Measurements from ENCODE around the gene S1PR4.
A peak's percentile ranks its signal among the peaks of the same experiment; 100 is the strongest.

The S1PR4 gene, protein sequence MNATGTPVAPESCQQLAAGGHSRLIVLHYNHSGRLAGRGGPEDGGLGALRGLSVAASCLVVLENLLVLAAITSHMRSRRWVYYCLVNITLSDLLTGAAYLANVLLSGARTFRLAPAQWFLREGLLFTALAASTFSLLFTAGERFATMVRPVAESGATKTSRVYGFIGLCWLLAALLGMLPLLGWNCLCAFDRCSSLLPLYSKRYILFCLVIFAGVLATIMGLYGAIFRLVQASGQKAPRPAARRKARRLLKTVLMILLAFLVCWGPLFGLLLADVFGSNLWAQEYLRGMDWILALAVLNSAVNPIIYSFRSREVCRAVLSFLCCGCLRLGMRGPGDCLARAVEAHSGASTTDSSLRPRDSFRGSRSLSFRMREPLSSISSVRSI

DNA sequence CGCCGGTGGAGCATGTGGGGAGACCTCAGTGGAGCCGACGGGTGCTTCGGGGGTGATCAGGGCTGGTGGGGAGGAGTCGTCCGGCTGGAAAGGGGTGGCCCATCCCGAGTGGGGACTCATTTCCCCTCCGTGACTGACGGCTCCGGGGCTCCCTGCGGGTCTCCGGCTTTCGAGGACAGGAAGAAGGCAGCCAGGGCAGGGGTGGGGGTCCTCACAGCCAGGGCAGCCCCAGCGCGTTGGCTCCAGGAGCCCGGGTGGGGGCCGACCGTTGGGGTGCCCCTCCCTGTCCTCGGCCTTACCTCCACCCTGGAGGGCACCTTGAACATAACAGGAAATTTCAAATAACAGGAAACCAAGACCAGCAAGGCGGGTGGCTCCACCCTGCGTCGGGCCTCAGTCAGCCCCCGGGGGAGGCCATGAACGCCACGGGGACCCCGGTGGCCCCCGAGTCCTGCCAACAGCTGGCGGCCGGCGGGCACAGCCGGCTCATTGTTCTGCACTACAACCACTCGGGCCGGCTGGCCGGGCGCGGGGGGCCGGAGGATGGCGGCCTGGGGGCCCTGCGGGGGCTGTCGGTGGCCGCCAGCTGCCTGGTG lies at the start of gene S1PR4:
S1PR4 (plus strand) TSS at position 393 of the 596 bp plus-strand sequence; CDS start at position 417, 24 bp downstream.
- peak; percentile 73 for DNase-seq

DNA sequence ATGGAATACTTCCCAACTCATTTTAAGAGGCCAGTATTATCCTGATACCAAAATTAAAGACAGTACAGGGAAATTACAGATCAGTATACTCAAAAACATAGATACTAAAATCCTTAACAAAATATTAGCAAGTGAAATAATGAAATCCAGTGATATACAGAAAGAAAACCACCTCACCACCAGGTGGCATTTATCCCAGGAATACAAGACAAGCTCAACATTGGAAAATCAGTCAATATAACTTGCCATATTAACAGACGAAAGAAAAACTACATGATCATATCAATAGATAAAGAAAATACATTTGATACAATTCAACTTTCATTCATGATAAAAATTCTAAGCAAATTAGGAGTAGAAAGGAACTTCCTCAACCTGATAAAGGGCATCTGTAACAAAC lies 49.5 kb upstream of the S1PR4 start:
- DNase-seq, result no peak

DNA sequence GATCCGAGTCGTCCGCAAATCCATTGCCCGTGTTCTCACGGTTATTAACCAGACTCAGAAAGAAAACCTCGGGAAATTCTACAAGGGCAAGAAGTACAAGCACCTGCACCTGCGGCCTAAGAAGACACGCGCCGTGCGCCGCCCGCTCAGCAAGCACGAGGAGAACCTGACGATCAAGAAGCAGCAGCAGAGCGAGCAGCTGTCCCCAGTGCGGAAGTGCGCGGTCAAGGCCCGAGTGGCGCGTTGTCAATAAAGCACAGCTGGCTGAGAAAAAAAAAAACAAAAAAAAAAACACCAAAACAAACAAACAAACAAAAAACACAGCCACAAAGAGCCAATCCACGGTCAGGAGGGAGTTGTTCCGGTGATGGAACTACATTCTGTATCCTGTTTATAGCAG lies 47.4 kb upstream of the S1PR4 start:
- DNase-seq, result no peak

DNA sequence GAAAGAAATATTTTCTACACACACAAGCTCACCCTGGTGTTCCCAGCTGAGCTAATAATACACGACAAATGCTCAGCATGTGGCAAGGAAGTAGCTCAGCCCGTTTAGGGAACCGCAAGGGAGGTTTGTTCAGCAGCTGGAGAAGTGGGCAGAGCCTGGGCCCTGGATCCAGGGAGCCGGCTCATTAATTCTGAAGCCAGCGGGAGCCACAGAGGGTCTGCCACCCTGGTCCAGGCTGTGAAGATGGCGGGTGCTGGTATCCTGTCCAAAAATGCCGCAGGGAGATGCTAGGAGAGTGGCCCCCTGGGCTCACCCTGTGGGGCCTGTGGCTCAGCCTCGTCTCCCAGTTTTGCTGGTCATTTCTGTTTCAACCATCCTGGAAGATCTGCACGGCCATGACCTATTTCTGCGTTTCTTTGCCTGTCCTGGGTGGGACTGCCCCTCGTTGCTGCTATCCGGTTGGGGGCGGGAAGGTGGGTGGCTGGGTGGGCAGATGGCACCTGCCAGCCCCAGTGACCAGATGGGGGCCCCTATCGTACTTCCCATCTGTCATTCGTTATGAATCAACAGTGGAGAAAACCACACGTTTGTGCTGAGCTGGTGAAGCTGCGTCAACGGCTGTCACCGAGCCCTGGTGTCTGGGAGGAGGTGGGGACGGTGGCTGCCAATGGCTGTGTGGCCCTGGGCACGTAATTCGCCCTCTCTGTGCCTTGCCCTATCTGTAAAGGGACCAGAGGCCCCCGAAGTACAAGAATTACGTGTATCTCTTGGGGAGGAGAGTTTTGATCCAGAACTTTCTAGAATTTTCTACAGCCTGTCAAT lies 45.4 kb upstream of the S1PR4 start:
- DNase-seq, result peak; percentile 90

DNA sequence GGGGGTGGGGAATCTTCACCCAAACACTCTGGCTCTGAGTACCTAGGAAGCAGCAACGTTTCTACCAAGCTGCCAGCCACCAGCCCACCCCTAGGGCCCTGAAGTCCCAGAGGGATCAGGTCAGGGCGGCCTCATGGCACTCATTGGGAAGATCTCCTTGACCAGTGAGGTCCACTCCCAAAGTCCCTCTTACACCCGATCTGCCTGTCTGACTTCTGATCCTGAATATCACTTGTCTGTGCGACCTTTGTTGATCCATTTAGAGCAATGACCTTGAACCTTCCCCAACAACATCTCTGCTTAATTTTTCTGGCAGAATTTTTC lies 44.8 kb upstream of the S1PR4 start:
- DNase-seq, result no peak

DNA sequence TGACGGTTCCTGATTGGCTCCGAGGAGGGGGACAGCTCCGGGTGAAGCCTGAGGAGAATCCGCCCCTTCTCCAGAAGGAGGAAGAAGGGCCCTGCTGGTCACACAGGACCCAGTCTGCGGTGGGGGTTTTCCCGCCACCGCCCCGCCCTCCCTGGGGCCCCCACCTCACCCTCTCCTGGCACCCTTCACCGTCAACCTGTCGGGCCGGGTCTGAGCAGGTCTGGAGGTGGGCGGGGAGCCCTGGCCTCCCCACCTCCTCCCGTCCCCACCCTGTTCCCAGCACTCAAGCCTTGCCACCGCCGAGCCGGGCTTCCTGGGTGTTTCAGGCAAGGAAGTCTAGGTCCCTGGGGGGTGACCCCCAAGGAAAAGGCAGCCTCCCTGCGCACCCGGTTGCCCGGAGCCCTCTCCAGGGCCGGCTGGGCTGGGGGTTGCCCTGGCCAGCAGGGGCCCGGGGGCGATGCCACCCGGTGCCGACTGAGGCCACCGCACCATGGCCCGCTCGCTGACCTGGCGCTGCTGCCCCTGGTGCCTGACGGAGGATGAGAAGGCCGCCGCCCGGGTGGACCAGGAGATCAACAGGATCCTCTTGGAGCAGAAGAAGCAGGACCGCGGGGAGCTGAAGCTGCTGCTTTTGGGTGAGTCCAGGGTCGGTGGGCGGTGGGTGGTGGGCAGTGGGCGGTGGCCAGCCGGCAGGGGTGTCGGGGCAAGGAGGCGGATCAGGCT lies 42.4 kb upstream of the S1PR4 start, which contains the start of gene GNA15:
GNA15 (plus strand) TSS at position 73 of the 723 bp plus-strand sequence; CDS start at position 491, 418 bp downstream.
- DNase-seq, result peak; percentile 51

DNA sequence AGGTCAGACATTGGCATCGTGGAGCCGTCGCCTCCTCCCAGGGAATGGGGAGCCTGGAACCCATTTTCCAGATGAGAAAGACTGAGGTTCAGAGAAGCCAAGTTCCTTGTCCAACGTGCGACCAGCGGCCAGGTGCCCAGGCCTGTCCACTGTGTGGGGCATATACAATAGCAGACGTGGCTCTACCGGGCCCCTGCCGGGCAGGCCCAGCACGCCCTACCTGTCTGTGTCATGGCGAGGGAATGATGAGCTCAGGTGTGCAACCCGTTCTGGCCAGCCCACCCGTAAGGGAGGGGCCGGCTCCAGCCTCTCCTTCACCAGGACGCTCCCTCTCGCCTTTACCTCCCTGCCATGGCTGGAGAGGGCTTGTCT lies 41.9 kb upstream of the S1PR4 start:
- DNase-seq, result no peak

DNA sequence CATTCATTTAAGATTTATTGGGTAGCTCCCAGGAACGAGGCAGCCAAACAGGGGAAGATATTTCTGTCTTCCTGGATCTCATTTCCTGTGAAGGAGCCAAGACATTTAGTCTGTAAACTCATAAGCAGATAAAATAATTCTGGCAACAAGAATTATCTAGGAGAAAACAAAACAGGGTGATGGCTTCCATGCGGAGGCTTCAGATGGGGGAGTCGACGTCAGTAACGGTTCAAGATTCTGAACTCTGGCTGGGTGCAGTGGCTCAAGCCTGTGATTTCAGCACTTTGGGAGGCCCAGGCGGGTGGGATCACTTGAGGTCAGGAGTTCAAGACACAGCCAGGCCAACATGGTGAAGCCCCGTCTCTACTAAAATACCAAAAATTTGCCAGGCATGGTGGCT lies 41.5 kb upstream of the S1PR4 start:
- no peak for DNase-seq

DNA sequence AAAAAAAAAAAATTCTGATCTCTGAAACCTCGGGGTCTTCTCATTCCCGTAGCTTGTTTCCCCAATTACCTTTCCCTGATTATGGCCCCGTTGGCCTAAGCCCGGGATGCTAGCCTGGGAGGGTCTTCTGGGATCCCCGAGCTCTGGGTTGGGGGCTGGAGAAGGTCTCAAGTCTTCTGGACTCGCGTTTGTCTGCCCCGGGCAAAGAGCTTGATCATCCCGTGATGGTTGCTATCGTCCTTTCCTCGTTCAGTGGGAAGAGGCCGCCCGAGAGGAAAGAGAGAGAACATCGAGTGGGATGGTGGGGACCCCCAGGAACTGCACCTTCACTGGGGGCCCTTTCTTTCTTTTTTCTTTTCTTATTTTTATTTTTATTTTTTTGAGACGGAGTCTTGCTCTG lies 40.3 kb upstream of the S1PR4 start:
- no peak for DNase-seq

DNA sequence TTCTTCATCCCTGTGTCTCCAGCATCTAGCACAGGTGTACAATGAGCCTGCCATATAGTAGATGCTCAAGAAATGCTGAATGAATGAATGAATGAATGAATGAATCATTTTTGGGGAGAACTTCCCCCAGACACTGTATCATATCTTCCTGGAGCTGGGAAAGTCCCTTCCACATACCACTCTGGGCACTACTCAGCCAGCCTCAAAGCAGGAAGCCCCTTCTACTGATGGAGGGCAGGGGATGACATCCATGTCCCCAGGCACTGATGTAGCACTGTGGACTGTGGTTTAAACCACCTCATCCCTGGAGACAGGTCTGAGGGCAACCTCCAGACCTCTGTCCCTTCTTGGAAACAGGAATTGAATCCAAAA lies 37.9 kb upstream of the S1PR4 start:
- no peak for DNase-seq

DNA sequence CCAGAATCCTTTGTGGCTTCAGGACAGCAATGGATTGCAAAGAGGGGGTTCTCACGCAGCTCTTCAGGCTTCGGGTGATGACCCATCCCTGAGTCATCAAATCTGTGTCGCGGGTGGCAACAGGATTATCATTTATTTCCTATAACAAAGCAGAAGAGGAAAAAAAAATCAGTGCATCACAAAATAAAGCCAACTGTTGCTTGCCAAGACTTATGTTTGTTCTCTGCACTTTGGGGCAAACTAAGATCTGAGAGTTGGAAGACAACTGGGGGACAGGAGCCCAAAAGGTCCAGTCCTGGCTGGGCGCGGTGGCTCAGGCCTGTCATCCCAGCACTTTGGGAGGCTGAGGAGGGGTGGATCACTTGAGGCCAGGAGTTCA lies 36.3 kb upstream of the S1PR4 start:
- DNase-seq, result peak; percentile 76

DNA sequence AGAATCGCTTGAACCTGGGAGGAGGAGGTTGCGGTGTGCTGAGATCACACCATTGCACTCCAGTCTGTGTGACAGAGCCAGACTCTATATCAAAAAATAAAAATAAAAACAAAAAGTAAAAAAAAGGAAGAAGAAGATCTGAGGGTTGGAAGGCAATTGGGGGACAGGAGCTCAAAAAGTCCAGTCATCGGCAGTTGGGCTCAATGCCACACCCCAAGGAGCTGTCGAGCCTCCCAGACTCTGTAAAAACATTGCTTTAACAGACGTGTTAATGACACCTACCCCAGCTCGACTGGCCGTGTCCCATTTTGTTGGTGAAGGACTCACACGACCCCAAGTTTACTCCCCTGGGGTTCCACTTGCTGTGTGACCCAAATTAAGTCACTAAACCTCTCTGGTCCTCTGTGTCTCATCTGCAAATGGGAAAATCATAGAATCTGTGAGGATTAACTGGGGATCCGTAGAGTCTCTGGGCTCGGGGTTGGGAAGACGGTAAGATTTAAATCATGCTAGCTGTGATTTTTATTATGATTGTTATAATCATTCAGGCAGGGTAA lies 35.7 kb upstream of the S1PR4 start:
- DNase-seq, result no peak

DNA sequence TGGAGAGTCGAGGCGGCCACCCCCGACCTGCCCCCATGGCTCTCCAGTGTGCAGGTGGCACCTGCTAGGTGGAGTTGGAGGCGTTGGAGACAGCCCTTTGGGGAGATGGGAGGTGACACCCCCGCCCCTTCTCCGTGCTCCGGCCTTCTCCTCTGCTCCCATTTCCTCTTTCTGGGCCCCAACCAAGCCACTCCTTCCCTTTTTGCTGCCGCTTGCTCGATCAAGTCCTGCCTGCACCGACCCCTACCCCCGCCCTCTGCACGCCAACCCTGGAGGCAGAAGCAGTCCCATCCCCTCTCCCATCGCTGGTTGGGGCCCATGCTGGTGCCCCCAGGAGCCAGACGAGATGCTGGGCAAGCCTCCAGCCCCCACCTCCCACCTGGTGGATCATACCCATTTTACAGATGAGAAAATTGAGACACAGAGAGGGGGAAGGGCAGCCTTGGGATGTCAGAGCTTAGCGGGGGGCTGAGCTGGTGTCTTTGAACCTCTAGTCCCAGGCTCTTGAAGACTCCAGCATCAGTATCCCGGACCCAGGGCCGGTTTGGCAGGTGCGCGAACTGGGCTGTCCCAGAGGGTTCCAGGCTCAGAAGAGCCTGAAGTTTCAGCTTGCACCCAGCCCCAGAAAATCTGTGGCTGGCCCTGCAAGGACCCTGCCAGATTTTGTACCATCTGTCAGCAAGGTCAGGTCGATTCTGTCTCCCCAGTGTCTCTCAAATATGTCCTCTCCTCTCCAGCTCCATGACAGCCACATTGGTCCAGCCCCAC lies 32.5 kb upstream of the S1PR4 start:
- DNase-seq, result no peak

DNA sequence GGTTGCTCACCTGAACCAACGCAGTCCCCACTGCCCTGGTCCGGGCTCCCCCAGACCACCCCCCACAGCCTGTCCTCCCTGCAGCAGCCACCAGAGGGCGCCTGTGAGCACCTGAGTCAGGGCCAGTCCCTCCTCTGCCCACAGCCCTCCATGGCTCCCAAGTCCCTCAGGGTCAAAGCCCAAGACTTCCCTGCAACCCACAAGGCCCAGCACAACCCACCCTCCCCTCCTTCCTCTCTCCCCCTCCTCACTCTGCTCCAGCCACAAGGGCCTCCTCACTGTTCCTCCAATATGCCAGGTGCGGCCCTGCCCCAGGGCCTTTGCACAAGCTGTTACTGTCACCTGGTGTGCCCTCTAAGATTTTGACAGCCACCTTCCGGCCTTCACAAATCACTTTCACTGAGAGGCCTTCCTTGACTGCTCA lies 31.9 kb upstream of the S1PR4 start:
- DNase-seq, result peak; percentile 82

DNA sequence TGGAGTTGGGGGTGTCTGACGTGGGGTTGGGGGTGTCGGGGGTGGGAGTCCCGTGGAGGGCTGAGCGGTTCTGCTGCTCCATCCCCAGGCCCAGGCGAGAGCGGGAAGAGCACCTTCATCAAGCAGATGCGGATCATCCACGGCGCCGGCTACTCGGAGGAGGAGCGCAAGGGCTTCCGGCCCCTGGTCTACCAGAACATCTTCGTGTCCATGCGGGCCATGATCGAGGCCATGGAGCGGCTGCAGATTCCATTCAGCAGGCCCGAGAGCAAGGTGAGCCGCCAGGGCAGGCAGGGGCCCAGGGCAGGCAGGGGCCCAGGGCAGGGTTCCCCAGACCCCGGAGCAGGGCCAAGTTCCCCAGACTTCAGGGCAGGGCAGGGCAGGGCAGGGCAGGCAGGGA lies 30.1 kb upstream of the S1PR4 start:
- DNase-seq, result no peak

DNA sequence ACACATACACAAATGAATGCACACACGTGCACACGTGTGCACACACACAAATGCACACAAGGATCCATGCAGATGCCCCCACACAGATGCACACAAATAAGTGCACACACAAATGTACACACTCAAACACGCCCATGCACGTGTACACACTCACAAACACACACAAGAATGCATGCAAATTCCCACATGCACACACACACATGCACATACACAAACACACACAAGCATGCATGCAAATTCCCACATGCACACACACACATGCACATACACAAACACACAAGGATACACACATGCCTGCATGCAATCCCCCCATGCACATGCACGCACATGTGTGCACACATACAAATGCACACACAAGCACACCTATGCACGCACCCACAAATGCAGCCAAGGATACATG lies 29.5 kb upstream of the S1PR4 start:
- DNase-seq, result no peak

DNA sequence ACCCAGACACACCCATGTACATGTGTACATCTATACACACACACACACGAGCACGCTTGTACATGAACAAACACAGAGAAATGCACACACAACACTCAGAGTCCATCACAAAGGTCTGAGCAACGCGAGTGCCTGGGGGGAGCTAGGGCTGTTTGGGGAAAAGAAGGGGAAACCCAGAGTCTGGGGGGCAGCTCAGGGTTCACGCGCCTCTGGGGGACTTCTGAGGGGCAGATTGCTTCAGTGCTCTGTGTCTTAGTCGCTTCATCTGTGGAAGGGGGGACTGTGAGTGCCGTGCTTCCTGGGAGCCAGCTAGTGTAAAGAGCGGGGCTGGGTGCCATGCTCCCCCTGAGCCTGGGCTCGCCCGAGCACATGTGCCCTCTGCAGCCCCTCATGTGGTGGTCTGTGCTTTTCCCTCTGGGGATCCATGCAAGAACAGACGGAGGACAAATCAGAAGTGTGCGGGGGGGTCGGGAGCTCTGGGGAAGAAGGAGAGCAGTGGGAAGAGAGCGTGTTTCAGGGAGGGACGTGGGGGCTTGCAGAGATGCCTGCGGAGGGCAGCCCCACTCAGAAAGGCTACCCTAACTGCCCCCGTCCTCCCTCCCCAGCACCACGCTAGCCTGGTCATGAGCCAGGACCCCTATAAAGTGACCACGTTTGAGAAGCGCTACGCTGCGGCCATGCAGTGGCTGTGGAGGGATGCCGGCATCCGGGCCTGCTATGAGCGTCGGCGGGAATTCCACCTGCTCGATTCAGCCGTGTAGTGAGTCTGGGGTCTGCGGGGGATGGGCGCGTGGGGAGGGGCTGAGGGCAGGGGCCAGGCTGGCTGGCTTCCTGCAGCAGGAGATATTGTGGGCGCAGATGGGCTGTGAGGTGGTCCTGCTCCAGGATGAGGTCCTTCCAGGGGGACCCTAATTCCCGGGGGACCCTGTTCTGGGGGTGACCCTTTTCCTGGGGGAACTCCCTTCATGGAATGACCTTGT lies 28.8 kb upstream of the S1PR4 start:
- no peak for DNase-seq

DNA sequence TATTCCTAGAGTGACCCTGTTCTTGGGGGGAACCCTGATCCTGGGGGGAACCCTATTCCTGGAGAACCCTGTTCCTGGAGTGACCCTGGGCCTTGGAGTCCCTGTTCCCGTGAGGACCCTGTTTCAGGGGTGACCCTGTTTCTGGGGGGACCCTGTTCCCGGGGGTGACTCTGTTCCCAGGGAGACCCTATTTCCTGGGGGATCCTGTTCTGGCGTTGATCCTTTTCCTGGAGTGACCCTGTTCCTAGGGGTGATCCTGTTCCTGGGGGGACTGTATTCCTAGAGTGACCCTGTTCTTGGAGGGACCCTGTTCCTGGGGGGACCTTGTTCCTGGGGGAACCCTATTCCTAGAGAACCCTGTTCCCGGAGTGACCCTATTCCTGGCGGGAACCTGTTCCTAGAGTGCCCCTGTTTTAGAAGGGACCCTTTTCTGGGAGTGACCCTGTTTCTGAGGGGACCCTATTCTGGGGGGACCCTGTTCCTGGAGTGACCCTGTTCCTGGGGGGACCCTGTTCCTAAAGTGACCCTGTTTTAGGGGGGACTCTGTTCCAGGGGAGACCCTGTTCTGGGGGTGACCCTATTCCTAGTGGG lies 27.7 kb upstream of the S1PR4 start:
- no peak for DNase-seq

DNA sequence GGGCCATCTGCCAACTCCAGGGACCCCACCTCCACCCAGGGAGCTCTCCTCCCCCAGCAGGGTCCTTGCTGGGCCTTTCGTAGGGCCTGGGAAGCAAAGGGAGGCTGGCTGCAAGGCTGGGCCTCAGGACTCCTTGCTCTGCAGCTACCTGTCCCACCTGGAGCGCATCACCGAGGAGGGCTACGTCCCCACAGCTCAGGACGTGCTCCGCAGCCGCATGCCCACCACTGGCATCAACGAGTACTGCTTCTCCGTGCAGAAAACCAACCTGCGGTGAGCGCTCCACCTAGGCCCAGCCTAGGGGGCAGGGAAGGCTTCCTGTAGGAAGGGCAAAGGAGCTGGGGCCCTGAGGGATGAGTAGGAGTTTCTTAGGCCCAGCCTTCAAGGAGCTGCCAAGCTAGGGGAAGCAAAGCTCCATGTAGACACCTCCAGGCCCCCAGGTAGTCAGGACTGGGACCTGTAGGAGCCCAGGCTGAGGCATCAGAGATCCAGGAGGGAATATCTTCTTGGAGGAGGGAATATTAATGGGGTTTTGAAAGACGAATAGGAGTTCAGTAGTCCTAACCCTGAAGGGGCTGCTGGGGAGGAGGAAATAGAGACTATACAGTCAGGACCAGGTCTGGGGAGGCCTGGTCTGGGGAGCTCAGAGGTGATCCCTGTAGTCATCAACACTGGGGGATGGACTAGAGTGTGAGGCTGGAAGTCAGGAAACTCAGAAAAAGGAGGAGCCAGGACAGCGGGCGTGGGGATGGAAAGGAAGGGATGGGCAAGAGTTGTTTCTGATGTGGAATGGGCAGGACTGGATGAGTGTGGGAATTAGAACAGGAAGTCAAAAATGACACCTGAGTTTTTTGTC lies 26.8 kb upstream of the S1PR4 start:
- no peak for DNase-seq

DNA sequence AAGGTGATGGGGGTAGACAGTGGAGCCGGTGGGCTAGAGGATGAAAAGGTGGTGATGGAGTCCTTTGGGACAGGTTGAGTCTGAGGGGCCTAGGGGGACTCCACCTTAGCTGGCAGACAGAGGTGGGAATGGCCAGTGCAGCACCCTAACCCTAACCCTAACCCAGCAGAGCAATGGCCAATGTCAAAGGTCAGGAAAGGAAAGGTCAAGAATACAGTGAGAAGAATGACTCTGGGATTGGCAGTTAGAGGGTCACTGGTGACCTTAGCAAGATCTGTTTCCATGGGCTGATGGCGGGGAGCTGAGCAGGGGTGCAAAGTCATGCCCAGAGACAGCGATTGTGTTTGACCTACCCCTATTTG lies 26.2 kb upstream of the S1PR4 start:
- no peak for DNase-seq

All from activated CD4-positive, alpha-beta T cell treated with anti-CD3 and anti-CD28 coated beads for 48 hours (primary cell).